HG03439 (cell line): ENCODE results near the gene CRKL.
"Not testable (repeated sequence)": the region's sequence is repeated elsewhere in the genome, so short reads cannot be mapped to it uniquely, and the experiment has no call there.

Experiments used
- ATAC-seq: cut with Tn5 transposase; IDR thresholded peaks from one replicate; pipeline ENCODE4 v1.9.1; 2021; ENCODE audit warnings: mild to moderate bottlenecking, moderate library complexity; ENCODE audit not compliant: unreplicated experiment

The CRKL gene

DNA sequence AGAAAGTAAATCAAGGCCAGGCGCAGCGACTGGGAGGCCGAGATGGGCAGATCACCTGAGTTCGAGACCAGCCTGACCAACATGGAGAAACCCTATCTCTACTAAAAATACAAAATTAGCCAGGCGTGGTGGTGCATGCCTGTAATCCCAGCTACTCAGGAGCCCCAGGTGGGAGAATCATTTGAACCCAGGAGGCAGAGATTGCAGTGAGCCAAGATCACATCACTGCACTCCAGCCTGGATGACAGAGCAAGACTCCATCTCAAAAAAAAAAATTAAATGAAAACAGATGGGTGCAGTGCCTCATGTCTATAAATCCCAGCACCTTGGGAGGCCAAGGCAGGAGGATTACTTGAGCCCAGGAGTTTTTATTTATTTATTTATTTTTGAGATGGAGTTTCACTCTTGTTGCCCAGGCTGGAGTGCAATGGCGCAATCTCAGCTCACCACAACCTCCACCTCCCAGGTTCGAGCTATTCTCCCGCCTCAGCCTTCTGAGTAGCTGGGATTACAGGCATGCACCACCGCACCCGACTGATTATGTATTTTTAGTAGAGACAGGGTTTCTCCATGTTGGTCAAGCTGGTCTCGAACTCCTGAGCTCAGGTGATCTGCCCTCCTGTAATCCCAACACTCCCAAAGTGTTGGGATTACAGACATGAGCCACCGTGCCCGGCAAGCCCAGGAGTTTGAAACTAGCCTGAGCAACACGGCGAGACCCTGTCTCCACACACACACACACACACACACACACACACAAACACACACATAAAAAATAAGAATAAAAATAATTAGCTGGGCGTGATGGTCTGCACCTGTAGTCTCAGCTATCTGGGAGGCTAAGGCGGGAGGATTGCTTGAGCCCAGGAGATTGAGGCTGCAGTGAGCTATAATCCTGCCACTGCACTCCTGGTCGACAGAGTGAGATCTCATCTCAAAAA is 15.8 kb upstream of the CRKL start:
- ATAC-seq, result not testable (repeated sequence)

DNA sequence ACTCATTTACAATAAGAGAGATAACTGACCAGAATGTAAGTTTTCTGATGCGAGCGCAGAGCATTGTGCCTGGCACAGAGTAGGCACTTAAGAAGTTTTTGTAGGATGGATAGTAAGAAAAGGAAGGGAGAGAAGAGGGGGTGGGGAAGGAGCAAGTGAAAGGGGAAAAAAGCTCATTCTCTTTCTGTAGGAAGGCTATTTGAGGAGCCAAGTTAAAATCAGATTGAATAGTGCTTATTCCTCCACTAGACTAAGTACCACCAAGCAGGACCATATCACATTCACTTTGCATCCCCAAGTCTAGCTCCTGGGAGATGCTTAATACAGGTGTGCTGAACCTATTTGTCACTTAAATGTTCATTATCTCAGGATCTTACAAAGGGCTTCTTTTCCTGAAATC is 14.1 kb upstream of the CRKL start:
- no peak for ATAC-seq

DNA sequence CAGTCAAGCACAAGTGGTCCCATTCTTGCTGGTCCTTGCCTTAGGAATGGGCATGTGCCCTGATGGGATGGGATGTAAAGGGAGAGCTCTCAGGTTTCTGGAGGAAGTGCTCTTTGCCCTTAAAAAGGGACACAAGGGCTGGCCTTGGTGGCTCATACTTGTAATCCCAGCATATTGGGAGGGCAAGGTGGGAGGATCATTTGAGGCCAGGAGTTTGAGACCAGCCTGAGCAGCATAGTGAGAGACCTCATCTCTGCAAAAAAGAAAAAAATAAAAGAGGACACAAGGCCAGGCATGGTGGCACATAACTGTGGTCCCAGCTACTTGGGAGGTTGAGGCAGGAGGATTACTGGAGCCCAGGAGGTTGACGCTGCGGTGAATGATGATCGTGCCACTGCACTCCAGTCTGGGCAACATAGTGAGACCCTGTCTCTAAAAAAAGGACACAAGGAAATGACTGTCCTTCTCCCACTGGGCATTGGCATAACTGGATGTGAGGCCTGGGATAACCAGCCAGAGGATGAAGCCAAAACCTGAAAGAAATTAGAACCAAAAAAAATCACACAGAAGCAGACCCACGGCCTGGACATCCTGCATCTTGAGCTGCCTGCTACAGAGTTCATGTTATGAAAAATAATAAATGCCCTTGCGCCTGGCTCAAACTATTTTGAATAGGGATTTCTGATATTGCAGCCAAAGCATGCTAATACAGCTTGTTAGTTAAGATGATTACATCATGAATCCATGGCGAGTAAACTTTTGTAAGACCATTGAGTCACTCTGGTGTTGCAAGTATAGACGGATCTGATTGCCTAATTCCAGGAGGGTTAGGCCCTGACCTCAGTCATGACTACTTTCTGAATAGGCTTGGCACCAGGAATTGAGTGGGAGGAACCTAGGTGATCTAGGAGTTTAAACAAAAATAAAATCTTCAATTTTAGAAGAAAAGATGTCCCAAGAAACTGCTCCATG is 12.9 kb upstream of the CRKL start:
- ATAC-seq, result no peak

DNA sequence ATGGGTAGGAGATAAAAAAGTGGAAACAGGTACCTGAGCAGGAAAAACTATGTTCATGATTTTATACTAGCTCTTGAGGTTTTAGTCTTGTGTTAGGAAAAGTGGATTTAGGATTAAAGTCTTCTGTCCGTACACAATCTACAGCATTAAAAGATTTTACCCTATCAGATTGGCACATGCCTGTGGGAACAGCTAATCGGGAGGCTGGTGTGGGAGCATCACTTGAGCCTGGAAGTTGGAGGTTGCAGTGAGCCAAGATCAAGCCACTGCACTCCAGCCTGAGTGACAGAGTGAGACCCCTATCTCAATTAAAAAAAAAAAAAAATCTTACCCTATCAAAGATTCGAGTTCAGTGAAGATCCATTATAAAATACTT is 12.2 kb upstream of the CRKL start:
- no peak for ATAC-seq

DNA sequence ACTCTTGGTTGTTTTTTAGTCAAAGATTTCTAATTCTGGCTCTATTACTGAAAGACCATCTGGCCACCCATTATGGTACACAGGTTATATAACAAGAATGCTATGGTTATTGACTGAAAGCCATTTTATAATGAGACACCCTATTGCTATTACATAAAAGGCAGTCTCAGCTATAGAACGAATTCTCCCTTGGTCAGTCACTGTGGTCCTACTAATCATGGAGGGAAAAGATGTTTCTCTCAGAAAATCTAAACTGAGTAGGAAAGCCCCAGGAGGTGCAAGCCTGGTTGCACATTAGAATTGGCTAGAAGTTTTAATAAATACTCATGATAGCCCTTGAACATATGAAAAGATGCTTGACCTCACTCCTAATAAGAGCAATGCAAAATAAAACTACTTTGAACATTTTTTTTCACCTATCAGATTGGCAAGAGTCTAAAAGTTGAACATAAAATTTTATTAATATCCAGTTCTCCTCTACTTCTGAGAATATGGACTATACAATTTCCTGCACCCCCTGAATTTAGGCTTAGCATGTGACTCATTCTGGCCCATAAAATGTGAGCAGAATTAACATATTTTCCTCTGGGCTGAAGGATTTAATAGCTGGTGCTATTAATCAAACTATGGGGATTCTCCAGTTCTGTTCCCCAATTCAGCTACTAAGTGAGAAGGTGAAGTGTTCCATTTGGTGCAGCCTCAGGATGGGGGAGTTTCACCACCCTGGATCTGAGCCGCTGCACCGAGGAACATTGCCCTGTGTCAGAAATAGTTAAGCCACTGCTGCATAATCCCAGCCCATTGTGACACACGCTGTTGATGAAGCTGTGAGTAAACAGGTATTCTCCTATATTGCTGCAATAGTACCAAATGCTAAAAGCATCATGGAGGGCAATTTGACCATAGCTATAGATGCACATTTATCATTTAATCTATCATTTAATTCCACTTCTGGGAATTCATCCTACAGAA is 11.5 kb upstream of the CRKL start:
- ATAC-seq, result no peak

DNA sequence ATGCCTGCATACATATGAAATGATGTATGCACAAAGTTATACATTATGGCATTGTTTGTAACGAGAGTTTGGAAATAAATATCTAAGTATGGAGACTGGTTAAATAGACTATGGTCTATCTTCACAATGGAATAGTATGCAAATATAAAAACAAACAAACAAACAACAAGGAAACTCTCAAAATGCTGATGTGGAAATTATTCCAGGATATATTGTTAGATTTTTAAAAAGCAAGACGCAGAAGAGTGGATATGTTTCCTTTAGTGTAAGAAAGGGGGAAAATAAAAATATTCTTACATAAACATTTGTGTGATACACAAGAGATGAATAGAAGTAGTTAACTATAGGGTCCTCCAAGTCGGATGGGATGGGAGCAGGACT is 10.8 kb upstream of the CRKL start:
- ATAC-seq, result no peak

DNA sequence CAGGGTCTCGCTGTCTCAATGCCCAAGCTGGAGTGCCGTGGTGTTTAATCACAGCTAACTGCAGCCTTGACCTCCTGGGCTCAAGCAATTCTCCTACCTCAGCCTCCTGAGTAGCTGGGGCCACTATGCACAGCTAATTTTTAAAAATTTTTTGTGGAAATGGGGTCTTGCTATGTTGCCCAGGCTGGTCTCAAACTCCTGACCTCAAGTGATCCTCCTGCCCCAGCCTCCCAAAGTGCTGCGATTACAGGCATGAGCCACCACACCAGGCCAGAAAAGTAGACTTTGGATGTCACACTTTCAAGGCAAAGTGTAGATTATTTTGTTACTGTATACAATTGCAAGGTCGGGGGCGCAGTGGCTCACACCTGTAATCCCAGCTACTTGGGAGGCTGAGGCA is 8.5 kb upstream of the CRKL start:
- not testable (repeated sequence) for ATAC-seq

DNA sequence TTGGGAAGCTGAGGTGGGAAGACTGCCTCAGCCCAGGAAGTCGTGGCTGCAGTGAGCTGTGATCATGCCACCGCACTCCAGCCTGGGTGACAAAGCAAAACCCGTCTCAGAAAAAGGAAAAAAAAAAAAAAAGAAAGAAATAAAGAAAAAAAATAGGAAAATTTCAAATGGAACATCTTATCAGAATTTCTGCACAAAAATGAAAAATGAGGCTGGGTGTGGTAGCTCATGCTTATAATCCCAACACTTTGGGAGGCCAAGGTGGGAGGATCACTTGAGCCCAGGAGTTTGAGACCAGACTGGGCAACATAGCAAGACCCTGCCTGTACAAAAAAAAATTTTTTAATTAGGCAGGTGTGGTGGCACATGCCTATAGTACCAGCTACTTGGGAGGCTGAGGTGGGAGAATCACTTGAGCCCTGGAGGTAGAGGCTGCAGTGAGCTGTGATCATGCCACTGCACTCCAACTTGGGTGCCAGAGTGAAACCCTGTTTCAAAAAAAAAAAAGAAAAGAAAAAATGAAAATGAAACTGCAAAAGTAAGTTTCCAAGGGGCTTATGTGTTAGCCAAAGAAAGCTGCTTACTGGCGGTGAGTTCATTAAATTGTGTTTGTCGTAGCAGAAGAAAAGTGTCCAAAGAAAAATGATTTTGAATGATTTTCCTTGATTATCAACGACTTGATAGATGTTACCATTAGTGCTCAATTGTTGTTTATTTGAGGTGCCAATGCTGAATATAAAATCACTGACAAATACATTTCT is 7.5 kb upstream of the CRKL start:
- no peak for ATAC-seq

DNA sequence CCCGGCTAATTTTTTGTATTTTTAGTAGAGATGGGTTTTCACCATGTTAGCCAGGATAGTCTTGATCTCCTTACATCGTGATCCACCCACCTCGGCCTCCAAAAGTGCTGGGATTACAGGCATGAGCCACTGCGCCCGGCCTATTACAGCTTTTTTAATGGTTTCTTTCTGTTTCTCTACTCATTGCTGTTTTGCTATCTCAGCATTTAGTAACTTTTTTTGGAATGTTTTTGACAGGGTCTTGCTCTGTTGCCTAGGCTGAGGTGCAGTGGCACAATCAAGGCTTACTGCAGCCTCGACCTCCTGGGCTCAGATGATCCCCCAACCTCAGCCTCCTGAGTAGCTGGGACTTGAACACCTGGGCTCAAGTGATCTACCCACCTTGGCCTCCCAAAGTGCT is 4.7 kb upstream of the CRKL start:
- no peak for ATAC-seq

DNA sequence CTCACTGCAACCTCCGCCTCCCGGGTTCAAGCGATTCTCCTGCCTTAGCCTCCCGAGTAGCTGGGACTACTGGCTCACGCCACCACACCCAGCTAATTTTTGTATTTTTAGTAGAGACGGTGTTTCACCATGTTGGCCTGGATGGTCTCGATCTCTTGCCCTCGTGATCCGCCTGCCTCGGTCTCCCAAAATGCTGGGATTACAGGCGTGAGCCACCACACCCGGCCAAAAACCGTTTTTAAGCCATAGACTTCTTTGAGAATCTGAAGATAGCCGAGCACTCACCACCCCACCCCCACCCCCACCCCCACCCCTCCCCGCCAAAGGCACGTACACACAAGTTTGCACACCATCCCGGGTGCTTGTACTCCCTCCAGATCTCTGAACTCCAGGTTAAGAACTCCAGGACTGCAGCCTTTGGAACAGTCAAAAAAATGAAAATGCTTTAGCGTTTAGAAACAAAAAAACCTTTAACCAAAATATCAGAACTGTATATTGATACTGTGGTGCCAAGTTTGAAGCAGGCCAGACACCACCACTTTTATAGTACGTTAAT is 1.5 kb downstream of the CRKL start:
- ATAC-seq, result no peak

DNA sequence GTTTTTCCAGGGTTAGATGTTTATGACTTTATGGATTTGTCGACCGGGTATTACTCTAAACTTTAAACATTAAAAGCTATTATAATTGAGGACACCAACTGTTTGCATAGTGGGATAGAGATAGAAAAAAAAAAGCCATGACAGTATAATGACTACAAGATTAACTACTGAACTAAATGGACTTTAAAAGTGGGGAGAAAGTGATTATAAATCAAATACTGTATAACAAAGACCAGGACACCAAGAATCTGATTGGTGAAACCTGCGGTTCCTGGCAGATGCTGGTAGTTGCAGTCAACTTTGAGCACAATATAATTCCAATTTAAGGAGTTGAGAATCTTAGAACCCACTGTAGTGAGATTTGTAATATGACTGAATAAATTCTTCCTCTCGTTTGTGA is 2.5 kb downstream of the CRKL start:
- no peak for ATAC-seq

DNA sequence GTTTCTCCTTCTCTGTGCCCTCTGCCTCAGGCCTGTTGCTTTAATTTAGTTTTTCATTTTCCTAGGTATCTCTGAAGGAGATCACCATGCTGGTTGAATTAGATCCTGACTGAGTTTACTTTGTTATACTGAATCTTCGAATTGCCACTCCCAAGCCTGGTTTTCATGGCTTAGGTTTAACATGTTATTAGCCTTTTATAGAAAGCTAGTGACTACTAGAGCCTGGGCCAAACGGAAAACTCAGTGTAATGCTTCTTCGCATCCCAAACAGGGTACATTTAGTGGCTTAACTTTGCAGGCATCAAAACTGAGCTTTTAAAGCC is 3.6 kb downstream of the CRKL start:
- ATAC-seq, result no peak

DNA sequence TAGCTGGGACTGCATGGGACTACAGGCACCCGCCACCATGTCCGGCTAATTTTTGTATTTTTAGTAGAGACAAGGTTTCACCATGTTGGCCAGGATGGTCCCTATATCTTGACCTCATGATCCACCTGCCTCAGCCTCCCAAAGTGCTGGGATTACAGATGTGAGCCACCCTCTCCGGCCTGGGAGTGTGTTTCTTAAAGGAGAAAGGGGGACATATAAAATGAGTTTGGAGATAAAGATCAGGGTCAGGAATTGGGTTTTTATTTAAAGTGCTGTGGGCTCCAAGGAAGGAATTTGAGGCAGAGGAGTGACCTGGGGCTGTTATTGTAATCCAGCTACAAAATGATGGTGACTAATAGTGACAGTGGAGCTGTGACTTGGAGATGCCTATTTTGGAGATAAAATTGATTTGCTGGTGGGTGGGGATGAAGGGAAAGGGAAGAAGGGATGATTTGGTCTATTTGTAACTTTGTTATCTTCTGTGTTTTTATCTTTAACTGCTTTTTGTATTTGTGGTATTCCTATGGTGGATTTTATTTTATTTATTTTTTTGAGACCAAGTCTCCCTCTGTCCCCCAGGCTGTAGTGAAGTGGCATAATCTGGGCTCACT is 5.0 kb downstream of the CRKL start:
- ATAC-seq, result no peak

DNA sequence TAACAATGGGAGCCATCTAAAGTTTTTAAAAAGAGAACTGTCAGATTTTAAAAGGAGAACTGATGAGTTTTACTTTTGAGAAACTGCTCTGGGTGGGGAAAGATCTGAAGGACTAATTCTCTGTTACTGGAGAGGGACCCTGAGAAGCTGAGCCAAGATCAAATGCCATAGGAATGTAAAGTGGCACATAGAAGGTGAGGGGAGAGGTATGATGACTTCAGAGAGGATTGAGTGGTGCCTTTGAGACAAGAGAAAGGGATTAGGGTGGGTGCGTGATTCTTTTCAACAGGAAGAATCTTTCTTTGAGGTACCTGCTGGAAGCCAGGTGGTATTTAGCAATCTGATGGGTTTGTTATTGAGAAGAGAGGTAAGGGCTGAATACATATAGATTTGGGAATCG is 9.0 kb downstream of the CRKL start:
- ATAC-seq, result no peak

DNA sequence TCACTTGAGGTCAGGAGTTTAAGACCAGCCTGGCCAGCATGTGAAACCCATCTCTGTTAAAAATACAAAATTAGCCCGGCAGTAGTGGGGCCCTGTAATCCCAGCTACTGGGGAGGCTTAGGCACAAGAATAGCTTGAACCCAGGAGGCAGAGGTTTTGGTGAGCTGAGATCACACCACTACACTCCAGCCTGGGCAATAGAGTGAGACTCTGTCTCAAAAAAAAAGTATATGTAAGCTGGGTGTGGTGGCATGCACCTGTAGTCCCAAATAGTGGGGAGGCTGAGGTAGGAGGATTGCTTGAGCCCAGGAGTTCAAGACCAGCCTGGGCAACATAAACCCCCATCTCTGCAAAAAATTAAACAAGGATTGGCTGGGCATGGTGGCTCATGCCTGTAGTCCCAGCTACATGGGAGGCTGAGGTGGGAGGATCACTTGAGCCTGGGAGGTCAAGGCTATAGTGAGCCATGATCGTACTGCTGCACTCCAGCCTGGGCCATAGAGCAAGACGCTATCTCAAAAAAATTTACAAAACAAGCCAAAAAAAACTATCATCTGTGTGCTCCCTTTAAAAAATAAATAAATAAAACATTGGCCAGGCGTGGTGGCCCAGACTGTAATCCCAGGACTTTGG is 10.8 kb downstream of the CRKL start:
- no peak for ATAC-seq

DNA sequence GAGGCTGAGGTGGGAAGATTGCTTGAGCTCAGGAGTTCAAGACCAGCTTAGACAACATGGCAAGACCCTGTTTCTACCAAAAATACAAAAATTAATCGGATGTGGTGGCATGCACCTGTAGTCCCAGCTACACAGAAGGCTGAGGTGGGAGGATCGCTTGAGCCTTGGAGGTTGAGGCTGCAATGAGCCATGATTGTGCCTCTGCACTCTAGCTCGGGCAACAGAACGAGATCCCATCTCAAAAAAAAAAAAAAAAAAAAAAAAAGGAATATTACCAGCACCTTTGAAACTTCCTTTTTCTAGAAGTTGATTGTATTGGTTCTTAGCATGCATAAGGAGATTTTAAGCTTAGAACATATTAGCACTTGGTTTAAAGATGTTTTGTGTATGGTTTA is 11.4 kb downstream of the CRKL start:
- no peak for ATAC-seq

DNA sequence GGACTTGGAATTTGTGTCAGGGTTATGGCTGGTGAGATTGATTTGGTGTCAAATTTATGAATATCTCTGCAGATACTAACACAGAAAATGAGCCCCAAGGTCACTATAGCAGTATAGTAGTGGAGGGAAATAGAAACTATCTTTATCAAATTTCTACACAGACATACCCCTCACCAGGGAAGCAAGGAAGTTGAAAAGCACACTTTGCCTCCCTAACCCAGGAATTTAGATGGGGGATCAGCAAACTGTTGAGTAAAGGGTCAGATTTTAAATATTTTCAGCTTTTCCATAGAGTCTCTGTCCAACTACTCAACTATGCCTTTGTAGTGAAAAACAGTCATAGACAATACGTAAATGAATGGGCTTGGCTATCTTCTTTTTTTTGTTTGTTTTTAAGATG is 12.8 kb downstream of the CRKL start:
- no peak for ATAC-seq

DNA sequence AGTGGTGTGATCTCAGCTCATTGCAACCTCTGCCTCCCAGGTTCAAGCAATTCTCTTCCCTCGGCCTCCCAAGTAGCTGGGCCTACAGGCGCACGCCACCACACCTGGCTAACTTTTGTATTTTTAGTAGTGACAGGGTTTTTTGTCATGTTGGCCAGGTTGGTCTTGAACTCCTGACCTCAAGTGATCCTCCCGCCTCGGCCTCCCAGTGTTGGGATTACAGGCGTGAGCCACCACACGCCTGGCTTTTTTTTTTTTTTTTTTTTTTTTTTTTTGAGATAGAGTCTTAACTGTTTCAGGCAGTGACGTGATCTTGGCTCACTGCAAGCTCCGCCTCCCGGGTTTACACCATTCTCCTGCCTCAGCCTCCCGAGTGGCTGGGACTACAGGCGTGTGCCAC is 13.2 kb downstream of the CRKL start:
- ATAC-seq, result not testable (repeated sequence)

DNA sequence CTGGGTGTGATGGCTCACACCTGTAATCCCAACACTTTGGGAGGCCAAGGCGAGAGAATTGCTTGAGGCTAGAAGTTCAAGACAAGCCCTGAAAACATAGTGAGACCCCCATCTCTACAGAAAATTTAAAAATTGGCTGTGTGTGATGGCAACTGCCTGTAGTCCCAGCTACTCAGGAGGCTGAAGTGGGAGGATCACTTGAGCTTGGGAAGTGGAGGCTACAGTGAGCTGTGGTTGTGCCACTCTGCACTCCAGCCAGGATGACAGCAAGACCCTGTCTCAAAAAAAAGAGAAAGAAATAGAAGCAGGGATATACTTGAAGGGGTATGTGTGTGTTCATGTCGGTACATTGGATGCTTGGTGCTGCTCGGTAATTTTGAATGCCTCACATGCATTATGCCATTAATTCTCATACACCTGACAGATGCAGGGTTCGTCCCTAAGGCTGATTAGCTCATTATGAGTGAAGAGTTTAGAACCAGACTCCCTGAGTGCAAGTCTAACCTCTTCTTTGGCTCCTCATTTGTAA is 14.0 kb downstream of the CRKL start:
- no peak for ATAC-seq
